ENCODE measurements around the gene GPR162.

GPR162 gene

GRCh38 chr12:6851921-6852650 is 30.5 kb downstream of the GPR162 start, which contains the start of gene USP5:
USP5 (plus strand) TSS chr12:6852150; CDS start chr12:6852180, 30 bp downstream.
- Histone ChIP-seq H3K4me3 (ENCODE audit: low read length) (peak within 1 kb of the TSS; percentile 96), H3K27ac (ENCODE audit: low read depth, low read length) (peak within 1 kb of the TSS; percentile 26), H3K9ac (ENCODE audit: low read length) (peak within 1 kb of the TSS; percentile 98), H3K4ac (ENCODE audit: low read depth, low read length) (peak within 1 kb of the TSS; percentile 64), H3K79me1 (ENCODE audit: low read length) (peaks cover 24% of the 10 kb centered on the region), H2BK15ac (replicated peaks; ENCODE audit: low read depth) (no peak within 1 kb of the TSS), H3K4me1 (ENCODE audit: control insufficient read depth, low read depth, low read length) (peaks cover 6% of the 10 kb centered on the region), H2BK5ac (ENCODE audit: low read length) (peak within 1 kb of the TSS; percentile 98), H4K8ac (ENCODE audit: low read depth, low read length) (no peak within 1 kb of the TSS), H3K56ac (ENCODE audit: low read length) (peak within 1 kb of the TSS; percentile 100), H2BK120ac (ENCODE audit: low read depth, low read length) (no peak within 1 kb of the TSS), H3K18ac (ENCODE audit: low read length) (peak within 1 kb of the TSS; percentile 21), H4K5ac (ENCODE audit: low read length) (no peak within 1 kb of the TSS), H3K4me2 (ENCODE audit: low read length) (peak within 1 kb of the TSS; percentile 98), H3K27me3 (ENCODE audit: insufficient read depth, low read length, poor library complexity) (no peaks in the 10 kb centered on the region), H3K36me3 (ENCODE audit: control insufficient read depth, insufficient read depth, low read length) (peaks cover 6% of the 10 kb centered on the region), H3K23ac (ENCODE audit: low read length) (peak within 1 kb of the TSS; percentile 20), H2AK5ac (ENCODE audit: low read length) (peak within 1 kb of the TSS; percentile 48), H3K79me2 (ENCODE audit: control insufficient read depth, insufficient read depth, low read length) (peaks cover 26% of the 10 kb centered on the region)
- WGBS (ENCODE audit: extremely low coverage, insufficient coverage, low lambda C conversion rate), result no CpG with 5 or more reads among the region's 65 CpGs
- DNase-seq, result peak; percentile 100

GRCh38 chr12:6852651-6853354 is 31.2 kb downstream of the GPR162 start:
- Histone ChIP-seq H3K4me2 (ENCODE audit: low read length) (peak overlapping the region; percentile 94), H3K18ac (ENCODE audit: low read length) (peak overlapping the region; percentile 21), H3K36me3 (ENCODE audit: control insufficient read depth, insufficient read depth, low read length) (peaks cover 2% of the 10 kb centered on the region), H3K79me1 (ENCODE audit: low read length) (peaks cover 24% of the 10 kb centered on the region), H3K23ac (ENCODE audit: low read length) (peak overlapping the region; percentile 20), H2BK5ac (ENCODE audit: low read length) (peak overlapping the region; percentile 37), H3K79me2 (ENCODE audit: control insufficient read depth, insufficient read depth, low read length) (peaks cover 26% of the 10 kb centered on the region), H3K9ac (ENCODE audit: low read length) (peak overlapping the region; percentile 70), H2BK120ac (ENCODE audit: low read depth, low read length) (no peak overlapping the region), H3K27ac (ENCODE audit: low read depth, low read length) (peak overlapping the region; percentile 8), H3K4me1 (ENCODE audit: control insufficient read depth, low read depth, low read length) (peaks cover 6% of the 10 kb centered on the region), H3K4ac (ENCODE audit: low read depth, low read length) (no peak overlapping the region), H3K27me3 (ENCODE audit: insufficient read depth, low read length, poor library complexity) (no peaks in the 10 kb centered on the region), H2BK15ac (replicated peaks; ENCODE audit: low read depth) (no peak overlapping the region), H3K4me3 (ENCODE audit: low read length) (peak overlapping the region; percentile 85), H4K8ac (ENCODE audit: low read depth, low read length) (no peak overlapping the region), H4K5ac (ENCODE audit: low read length) (no peak overlapping the region), H2AK5ac (ENCODE audit: low read length) (peak overlapping the region; percentile 48), H3K56ac (ENCODE audit: low read length) (peak overlapping the region; percentile 90)
- WGBS (ENCODE audit: extremely low coverage, insufficient coverage, low lambda C conversion rate), result no CpG with 5 or more reads among the region's 18 CpGs
- DNase-seq, result peak; percentile 86

DNA sequence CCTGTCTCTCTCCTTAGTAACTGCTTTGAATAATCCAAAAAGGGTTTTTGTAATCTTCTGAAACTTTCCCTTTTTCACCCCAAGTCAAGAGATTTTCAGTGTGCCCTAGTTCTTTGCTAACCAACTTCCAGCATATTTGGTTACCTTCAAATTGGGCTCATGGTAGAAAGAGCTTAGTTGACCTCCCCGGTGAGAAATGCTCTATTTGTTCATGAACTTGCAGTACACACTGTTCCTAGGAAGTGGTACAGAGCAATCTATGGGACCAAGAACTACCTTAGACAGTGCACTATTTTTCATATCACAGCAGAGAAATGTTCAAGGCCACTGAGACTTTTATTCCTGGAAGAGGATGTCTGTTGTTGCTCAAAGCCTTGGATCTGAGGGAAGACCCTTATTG is 32.0 kb downstream of the GPR162 start:
- Histone ChIP-seq H3K79me2 (ENCODE audit: control insufficient read depth, insufficient read depth, low read length) (peaks cover 26% of the 10 kb centered on the region), H4K8ac (ENCODE audit: low read depth, low read length) (no peak overlapping the region), H2AK5ac (ENCODE audit: low read length) (no peak overlapping the region), H3K4me2 (ENCODE audit: low read length) (no peak overlapping the region), H4K5ac (ENCODE audit: low read length) (no peak overlapping the region), H3K27me3 (ENCODE audit: insufficient read depth, low read length, poor library complexity) (no peaks in the 10 kb centered on the region), H3K4me1 (ENCODE audit: control insufficient read depth, low read depth, low read length) (peaks cover 6% of the 10 kb centered on the region), H3K18ac (ENCODE audit: low read length) (no peak overlapping the region), H2BK5ac (ENCODE audit: low read length) (no peak overlapping the region), H3K79me1 (ENCODE audit: low read length) (peaks cover 22% of the 10 kb centered on the region), H2BK15ac (replicated peaks; ENCODE audit: low read depth) (no peak overlapping the region), H2BK120ac (ENCODE audit: low read depth, low read length) (no peak overlapping the region), H3K56ac (ENCODE audit: low read length) (no peak overlapping the region), H3K4me3 (ENCODE audit: low read length) (no peak overlapping the region), H3K4ac (ENCODE audit: low read depth, low read length) (no peak overlapping the region), H3K23ac (ENCODE audit: low read length) (no peak overlapping the region), H3K36me3 (ENCODE audit: control insufficient read depth, insufficient read depth, low read length) (peaks cover 4% of the 10 kb centered on the region), H3K27ac (ENCODE audit: low read depth, low read length) (no peak overlapping the region), H3K9ac (ENCODE audit: low read length) (peak overlapping the region; percentile 70)
- no CpG with 5 or more reads among the region's 1 CpG for WGBS (ENCODE audit: extremely low coverage, insufficient coverage, low lambda C conversion rate)
- no peak for DNase-seq

- DNase-seq, result peak; percentile 22
- H4K5ac ChIP-seq (ENCODE audit: low read length), result no peak overlapping the region
- H3K4me1 ChIP-seq (ENCODE audit: control insufficient read depth, low read depth, low read length), result peaks cover 6% of the 10 kb centered on the region
- no peak overlapping the region for H4K8ac ChIP-seq (ENCODE audit: low read depth, low read length)
- H3K4ac ChIP-seq (ENCODE audit: low read depth, low read length), result no peak overlapping the region
- no peak overlapping the region for H2AK5ac ChIP-seq (ENCODE audit: low read length)
- H3K79me2 ChIP-seq (ENCODE audit: control insufficient read depth, insufficient read depth, low read length), result peaks cover 26% of the 10 kb centered on the region
- H3K36me3 ChIP-seq (ENCODE audit: control insufficient read depth, insufficient read depth, low read length), result peaks cover 8% of the 10 kb centered on the region
- H3K56ac ChIP-seq (ENCODE audit: low read length), result no peak overlapping the region
- no CpG with 5 or more reads among the region's 6 CpGs for WGBS (ENCODE audit: extremely low coverage, insufficient coverage, low lambda C conversion rate)
- H3K27ac ChIP-seq (ENCODE audit: low read depth, low read length), result no peak overlapping the region
- H3K18ac ChIP-seq (ENCODE audit: low read length), result no peak overlapping the region
- no peak overlapping the region for H3K4me2 ChIP-seq (ENCODE audit: low read length)
- H2BK120ac ChIP-seq (ENCODE audit: low read depth, low read length), result no peak overlapping the region
- H3K27me3 ChIP-seq (ENCODE audit: insufficient read depth, low read length, poor library complexity), result no peaks in the 10 kb centered on the region
- no peak overlapping the region for H3K4me3 ChIP-seq (ENCODE audit: low read length)
- H3K9ac ChIP-seq (ENCODE audit: low read length), result peak overlapping the region; percentile 1
- H2BK5ac ChIP-seq (ENCODE audit: low read length), result no peak overlapping the region
- no peak overlapping the region for H2BK15ac ChIP-seq (replicated peaks; ENCODE audit: low read depth)
- H3K23ac ChIP-seq (ENCODE audit: low read length), result peak overlapping the region; percentile 70
- H3K79me1 ChIP-seq (ENCODE audit: low read length), result peaks cover 22% of the 10 kb centered on the region
These were observed 32.4 kb downstream of the GPR162 start for GRCh38 chr12:6854036-6854435.

DNA sequence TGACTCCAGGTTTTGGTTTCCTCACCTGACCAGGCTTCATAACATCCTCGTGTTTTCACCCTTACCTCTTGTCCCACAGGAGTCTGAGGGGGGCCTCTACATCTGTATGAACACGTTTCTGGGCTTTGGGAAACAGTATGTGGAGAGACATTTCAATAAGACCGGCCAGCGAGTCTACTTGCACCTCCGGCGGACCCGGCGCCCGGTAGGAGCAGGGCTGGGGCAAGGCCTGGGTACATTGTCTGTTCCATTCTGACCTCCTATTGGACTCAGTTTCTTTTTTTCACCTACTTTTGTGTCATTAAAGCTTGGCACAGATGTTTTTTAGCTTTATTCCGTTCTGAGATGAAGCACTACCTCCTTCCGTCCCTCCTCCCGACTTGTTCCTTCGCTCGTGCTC is 33.7 kb downstream of the GPR162 start:
- Histone ChIP-seq H3K56ac (ENCODE audit: low read length) (no peak overlapping the region), H3K79me2 (ENCODE audit: control insufficient read depth, insufficient read depth, low read length) (peaks cover 21% of the 10 kb centered on the region), H2BK120ac (ENCODE audit: low read depth, low read length) (no peak overlapping the region), H3K79me1 (ENCODE audit: low read length) (peaks cover 15% of the 10 kb centered on the region), H2BK15ac (replicated peaks; ENCODE audit: low read depth) (no peak overlapping the region), H3K36me3 (ENCODE audit: control insufficient read depth, insufficient read depth, low read length) (peaks cover 8% of the 10 kb centered on the region), H3K4me3 (ENCODE audit: low read length) (no peak overlapping the region), H3K27ac (ENCODE audit: low read depth, low read length) (no peak overlapping the region), H3K23ac (ENCODE audit: low read length) (no peak overlapping the region), H2AK5ac (ENCODE audit: low read length) (no peak overlapping the region), H3K18ac (ENCODE audit: low read length) (no peak overlapping the region), H3K27me3 (ENCODE audit: insufficient read depth, low read length, poor library complexity) (no peaks in the 10 kb centered on the region), H3K4me1 (ENCODE audit: control insufficient read depth, low read depth, low read length) (peaks cover 6% of the 10 kb centered on the region), H3K4ac (ENCODE audit: low read depth, low read length) (no peak overlapping the region), H4K5ac (ENCODE audit: low read length) (no peak overlapping the region), H3K9ac (ENCODE audit: low read length) (no peak overlapping the region), H3K4me2 (ENCODE audit: low read length) (no peak overlapping the region), H2BK5ac (ENCODE audit: low read length) (no peak overlapping the region), H4K8ac (ENCODE audit: low read depth, low read length) (no peak overlapping the region)
- no CpG with 5 or more reads among the region's 14 CpGs for WGBS (ENCODE audit: extremely low coverage, insufficient coverage, low lambda C conversion rate)
- no peak for DNase-seq

Measured in mesendoderm (in vitro differentiated cells).